Adrenal gland (tissue), 5 donors: ENCODE data around the gene FBXW10B.
"Not testable (repeated sequence)": the region's sequence is repeated elsewhere in the genome, so short reads cannot be mapped to it uniquely, and the experiment has no call there.

Experiments
- CTCF ChIP-seq, 6 experiments: fragments of 450-650 bp in 4 of 6; fragments of 200-600 bp in 2 of 6; sonication (generic) in 1 of 6; IDR thresholded peaks; 1 replicate in 5 of 6; 2 replicates in 1 of 6; pipeline versions ENCODE4 v1.5.1 to v1.8.0; 2016 to 2021; ENCODE audit warnings: antibody characterized with exemption in 6 of 6, mild to moderate bottlenecking in 2 of 6, moderate library complexity in 1 of 6
- POLR2A ChIP-seq, 2 donors: fragments of 450-650 bp; IDR thresholded peaks; one replicate each; pipeline ENCODE4 v1.6.1; 2017; ENCODE audit warnings: antibody characterized with exemption in 2 of 2, mild to moderate bottlenecking in 2 of 2, moderate library complexity in 1 of 2
- donor health status: DM: no; HTN: no; CAD: no.

- TF ChIP-seq CTCF, POLR2A (IDR thresholded peaks at IDR 0.05): not testable (repeated sequence)
These were observed 6.4 kb downstream of the FBXW10B start for GRCh38 chr17:15613111-15613510.
